NCI-H2227 (cell line): ENCODE measurements around the gene ADCY1.

Experiments used
- DNase-seq: peaks from one replicate; lab custom pipeline; 2025; ENCODE audit not compliant: unreplicated experiment; lab: John Stamatoyannopoulos, UW

ADCY1 gene

DNA sequence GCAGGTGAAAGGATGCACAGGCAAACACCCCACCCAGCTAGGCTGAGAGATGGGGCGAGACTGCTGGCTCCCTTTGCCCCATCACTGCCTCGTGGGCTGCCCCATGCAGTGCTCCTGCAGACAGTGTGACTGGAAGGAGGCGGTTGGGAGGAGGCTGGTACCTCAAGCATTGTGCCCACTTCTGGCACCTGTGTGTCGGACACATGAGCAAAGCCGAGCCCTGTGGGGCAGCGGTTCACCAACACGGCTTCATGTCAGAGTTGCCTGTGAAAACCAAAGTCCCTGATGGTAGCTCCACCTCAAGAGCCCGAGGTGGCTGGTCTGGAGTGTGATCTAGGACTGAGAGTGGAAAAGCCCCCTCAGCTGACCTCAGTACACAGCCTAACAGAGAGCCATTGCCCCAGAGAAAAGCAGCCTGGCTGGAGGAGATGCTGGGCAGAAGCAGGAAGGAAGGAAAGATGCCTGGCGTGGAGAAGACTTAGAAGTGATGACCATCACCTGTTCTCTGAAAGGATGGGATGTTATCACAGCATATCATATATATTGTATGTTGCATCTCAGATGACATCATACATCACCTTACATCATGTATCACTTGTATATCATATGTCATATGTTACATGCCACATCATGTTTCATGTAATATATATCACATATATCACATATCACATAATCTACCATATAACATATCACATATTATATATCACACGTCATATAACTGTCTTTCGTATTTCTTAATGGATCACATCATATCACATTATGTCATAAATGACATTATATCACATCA, 75.6 kb downstream of the ADCY1 start:
- DNase-seq, result no peak

GRCh38 chr7:45650404-45651394, 76.5 kb downstream of the ADCY1 start:
- no peak for DNase-seq

DNA sequence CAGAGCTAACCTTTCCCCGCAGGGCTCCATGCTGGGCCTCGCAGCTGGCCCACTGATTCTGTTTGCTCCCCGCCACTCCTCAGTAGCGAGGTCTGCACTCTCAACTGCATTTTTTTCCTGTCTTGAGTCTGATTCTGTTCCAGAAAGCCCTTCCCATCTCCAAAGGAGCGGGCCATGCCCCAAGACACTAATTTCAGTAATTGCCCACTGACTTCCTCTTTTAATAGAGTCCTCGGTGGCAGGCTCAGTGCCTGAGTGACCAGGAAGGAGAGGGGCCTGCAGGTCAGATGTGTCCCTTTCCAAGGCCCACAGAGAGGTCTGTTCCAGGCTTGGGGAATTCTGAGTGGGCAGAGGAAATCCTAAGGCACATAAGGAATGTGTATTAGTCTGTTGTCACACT, 77.4 kb downstream of the ADCY1 start:
- DNase-seq, result no peak

- DNase-seq, result no peak
These were observed 78.5 kb downstream of the ADCY1 start for GRCh38 chr7:45652630-45653029.

- no peak for DNase-seq
These were observed 79.2 kb downstream of the ADCY1 start for GRCh38 chr7:45653209-45653907.

DNA sequence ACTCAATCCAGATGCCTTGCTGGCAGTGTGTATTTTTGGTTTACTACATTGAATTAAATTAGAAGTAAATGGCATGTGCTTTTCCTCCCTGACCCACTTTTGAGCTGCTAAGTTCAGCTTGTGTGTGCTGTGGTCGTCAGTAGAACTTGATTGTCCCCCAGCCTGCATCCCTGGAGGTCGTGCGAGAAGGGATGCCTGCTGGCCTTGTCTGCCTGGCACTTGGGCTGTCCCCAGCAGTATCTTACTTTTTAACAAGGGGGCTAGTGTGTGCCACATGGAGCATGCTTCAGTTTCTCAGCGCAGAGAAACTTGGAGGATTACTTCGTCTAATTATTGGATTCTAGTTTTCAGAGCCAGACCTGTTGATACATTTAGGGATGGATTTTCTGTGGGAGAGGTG, 80.2 kb downstream of the ADCY1 start:
- DNase-seq, result no peak

DNA sequence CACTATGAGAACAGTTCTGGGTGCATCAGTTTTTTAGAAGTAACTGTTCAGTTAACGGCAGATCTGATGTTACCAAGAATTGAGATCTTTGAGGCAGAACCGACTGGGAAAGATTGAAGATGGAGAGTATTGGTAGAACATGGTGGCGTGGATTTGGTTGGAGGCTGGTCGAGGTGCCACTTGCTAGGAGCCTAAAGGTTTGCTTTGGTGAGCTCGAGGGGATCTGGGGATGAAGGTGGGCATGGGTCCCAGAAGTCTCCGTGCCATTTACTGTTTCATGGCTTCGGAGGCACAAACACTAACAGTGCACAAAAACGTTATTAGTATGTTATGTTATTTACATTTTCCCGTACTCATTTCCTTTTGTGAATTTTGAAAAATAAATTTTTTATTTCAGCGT, 81.4 kb downstream of the ADCY1 start:
- no peak for DNase-seq

DNA sequence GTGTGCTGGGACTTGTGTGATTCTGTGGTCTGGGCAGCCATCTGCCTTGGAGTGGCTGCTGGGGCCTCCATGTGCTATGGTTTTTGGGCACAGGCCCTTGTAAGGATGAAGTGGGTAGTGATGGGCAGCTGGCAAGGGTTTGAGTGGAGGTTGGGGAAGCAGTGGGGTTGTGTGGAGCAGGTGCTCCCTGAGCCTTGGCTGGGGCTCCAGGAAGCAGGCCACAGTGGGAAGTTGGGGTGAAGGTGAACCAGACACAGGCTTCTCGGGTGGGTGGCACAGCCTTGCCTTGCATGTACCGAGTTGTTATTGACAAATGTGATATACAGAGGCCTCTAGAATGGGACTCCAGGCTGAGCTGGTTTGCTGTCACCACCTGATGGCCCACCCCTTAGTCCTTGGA, 82.3 kb downstream of the ADCY1 start:
- no peak for DNase-seq

DNA sequence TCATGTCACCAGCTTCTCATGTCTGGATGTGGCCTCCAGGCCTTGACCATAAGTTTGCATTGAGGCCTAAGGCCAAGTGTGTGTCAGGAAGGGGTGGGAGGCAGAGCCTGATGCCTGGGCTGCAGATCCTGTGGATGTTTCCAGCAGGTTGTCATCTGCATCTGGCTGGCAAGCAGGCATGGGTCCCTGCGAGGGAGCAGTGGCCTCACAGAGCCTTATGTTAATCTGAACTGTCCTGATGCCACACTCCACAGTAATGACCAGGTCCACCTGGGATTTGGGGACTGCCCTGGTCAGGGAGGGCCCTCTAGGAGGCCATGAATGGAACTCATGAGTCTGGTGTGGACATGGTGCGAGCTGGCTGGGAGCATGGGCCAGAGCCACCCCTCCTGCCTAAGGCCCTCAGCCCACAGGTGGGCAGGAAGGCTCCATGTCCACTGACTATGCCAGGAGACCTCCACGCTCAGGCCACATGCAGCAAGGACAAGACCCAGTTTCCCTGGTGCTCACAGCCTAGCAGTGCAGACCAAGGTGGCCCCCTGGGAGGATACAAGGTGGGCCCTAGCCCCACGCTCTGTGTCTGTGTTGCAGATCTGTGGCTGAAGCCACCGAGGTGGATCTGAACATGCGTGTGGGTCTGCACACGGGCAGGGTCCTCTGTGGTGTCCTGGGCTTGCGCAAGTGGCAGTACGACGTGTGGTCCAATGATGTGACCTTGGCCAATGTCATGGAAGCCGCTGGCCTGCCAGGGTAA, 83.1 kb downstream of the ADCY1 start:
- DNase-seq, result no peak

GRCh38 chr7:45657890-45658715, 83.9 kb downstream of the ADCY1 start:
- no peak for DNase-seq

- DNase-seq, result no peak
These were observed 84.7 kb downstream of the ADCY1 start for GRCh38 chr7:45658716-45659495.

DNA sequence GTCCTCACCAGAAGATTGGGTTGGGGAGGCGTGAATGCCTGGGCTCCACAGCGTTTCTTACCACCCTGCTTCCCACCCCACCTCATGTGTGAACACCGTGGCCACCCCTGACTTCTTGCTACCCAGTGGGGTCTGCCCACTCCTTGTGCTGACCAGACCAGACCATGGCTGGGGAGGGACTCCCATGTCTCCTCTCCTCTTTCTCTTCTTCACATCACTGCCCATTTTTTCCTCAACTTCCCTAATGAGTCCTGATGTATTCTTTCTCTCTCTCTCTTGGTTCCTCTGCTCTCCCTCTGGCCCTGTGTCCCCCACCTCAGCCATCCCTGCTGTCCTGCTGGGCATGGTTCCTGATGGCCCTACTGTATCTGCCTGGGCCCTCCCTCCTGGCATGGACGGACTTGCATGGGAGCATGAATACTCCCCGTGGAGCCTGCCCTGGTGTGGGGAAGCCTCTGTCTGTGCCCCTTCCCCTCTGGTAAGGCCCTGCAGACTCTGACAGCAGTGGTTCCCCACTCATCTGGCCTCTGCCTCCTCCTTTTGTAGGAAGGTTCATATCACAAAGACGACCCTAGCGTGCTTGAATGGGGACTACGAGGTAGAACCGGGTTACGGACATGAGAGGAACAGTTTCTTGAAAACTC, 85.5 kb downstream of the ADCY1 start:
- DNase-seq, result no peak

DNA sequence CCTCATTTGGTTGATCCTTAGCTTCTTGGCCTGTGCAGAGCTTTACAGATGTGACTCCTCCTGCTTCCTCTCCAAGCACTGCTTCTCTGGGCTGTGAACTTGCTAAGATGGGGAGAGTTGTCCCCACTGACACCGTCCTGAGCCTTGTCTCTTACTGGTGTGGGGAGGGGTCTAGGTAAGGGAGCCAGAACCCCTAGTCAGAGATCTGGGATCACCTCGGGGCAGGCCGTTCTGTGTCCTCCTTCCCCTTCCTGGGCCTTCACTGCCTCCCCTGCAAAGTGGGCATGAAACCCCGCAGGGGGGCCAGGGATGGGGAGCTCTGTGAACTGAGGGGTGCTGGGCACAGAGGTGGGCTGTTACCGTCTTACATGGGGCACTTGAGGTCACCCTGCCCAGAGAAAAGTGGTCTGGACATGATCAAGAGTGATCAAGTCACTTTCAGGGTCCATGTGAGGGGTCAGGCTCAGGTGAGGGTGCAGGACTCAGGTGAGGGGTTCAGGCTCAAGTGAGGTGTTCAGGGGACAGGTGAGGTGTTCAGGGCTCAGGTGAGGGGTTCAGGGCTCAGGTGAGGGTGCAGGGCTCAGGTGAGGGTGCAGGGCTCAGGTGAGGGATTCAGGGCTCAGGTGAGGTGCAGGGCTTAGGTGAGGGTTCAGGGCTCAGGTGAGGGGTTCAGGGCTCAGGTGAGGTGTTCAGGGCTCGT, 86.2 kb downstream of the ADCY1 start:
- no peak for DNase-seq

GRCh38 chr7:45660901-45661211, 86.7 kb downstream of the ADCY1 start:
- no peak for DNase-seq

GRCh38 chr7:45661302-45661995, 87.3 kb downstream of the ADCY1 start:
- DNase-seq, result no peak

DNA sequence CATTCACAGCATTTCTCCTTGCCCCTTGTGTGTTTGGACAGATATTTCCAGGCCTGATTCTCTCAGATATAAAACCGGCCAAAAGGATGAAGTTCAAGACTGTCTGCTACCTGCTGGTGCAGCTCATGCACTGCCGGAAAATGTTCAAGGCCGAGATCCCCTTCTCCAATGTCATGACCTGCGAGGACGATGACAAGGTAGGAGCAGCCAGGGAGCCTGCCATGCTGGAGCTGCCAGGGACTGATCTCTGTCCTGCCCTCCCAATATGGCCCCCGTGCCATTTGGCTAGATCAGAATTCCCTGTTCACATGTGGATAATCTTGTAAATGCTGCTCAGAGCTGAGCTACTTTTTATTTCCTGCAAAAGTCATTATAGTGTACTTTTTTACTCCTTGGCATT, 87.8 kb downstream of the ADCY1 start:
- no peak for DNase-seq

DNA sequence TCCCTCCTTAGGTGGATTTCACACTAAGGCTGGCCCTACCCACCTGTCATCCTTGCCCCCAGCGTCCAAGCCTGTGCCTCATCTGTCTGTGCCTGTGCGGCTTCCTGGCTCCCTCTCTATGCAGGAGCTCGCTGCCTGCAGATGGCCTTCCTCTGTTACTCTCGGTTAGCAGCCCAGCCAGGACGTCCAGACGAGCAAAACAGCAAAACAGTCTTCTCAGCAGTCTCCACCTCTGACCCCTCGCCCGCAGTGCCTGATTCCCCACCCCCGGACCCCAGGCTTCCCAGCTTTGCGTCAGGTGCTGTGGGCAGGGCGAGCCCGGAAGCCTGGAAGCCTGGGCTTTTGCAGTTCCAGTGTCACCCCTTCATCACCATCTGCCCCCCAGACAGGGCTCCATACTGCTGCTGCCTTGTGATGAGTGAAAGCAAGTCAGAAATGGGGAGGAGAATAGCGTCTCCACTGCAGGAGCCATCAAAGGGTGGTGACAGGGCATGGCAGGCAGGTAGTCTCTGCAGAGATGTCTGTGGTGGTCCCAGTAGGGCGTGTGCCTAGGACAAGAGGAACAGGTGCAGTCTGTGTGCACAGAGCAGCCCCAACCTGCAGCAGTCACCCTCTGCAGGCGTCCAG, 88.5 kb downstream of the ADCY1 start:
- no peak for DNase-seq
